Epithelial cell of esophagus (primary cell): Measurements from ENCODE around the gene RNH1.

Source experiments
- DNase-seq: peaks from one replicate; pipeline ENCODE4 v3.0.0; 2010; ENCODE audit warnings: low read depth
- H3K4me3 ChIP-seq: 2 replicates; pipeline ENCODE4 v1.5.1; 2011; ENCODE audit warnings: mild to moderate bottlenecking, low read length, control low read depth
- CTCF ChIP-seq: IDR thresholded peaks from 2 replicates; pipeline ENCODE4 v1.5.1; 2011; ENCODE audit warnings: low read depth, mild to moderate bottlenecking, low read length, control low read depth, inconsistent platforms; ENCODE audit not compliant: insufficient read depth; ENCODE audit errors: missing control alignments

The RNH1 gene

GRCh38 chr11:445765-446588 is 61.1 kb downstream of the RNH1 start:
- H3K4me3 ChIP-seq: no peak overlapping the region
- DNase-seq: no peak
- no peak for TF ChIP-seq CTCF
